AG04449 (cell line): ENCODE results near the gene HMCN2.
"Not testable (repeated sequence)": the region's sequence is repeated elsewhere in the genome, so short reads cannot be mapped to it uniquely, and the experiment has no call there.

Experiments
- CTCF ChIA-PET: fragments of 350-600 bp; formaldehyde crosslinking; extraction: SDS; loops from one replicate; lab custom pipeline; 2021; ENCODE audit warnings: antibody characterized with exemption; lab: Yijun Ruan, JAX
- POLR2A ChIA-PET: fragments of 400-600, 350-600 bp; formaldehyde crosslinking; extraction: SDS; loops from one replicate; lab custom pipeline; 2020; ENCODE audit warnings: antibody characterized with exemption, inconsistent platforms; lab: Yijun Ruan, JAX
- DNase-seq: peaks from one replicate; pipeline ENCODE4 v3.0.0-alpha.2; 2010; ENCODE audit warnings: low read depth, low spot score
- H3K4me3 ChIP-seq: 2 replicates; pipeline ENCODE4 v1.5.1; 2011; ENCODE audit warnings: low read depth, mild to moderate bottlenecking, control low read depth, low read length
- TF ChIP-seq, protein P1 (sequence below): IDR thresholded peaks from one replicate; pipeline ENCODE4 v1.5.1; 2011; ENCODE audit warnings: mild to moderate bottlenecking, moderate library complexity, low read length, control low read depth, inconsistent platforms; ENCODE audit not compliant: insufficient read depth; ENCODE audit errors: missing control alignments

The HMCN2 gene

DNA sequence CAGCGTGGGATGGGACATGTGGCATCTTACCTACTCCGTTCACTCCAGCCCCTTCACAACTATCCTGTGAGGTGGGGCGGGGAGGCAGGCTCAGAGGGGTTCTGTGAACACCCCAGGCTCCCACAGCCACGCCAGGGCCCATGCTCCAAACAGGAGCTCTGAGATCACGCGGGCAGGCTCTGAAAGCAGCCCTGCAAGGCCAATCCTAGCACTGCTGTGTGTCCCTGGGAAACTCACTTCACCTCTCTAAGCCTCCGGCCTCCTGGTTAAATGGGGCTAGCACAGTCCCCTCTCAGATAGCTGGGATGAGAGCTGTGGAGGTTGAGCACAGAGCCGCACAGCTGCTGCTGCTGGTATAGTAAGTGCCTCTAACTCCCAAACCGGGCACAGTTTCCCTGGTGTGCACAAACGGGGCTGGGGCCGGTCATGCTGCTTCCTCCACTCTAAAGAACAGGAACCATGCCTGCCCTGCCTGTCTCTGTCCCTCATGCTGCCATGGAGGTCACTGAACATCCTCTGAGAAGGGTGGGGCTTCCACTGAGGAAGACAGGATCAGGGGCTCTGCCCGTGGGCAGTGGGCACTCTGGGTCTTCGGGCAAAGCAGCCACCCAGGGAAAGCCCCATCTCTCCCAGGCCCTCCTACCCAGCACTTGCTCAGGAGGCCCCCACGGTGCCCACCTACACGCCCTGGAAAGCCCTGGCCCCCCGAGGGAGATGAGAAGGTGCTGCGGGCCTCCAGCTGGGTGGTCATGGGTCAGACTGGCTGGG lies 166.2 kb downstream of the HMCN2 start:
- POLR2A ChIA-PET = no interaction called here
- no peak overlapping the region for H3K4me3 ChIP-seq
- CTCF ChIA-PET = interaction anchor here (1.2 to 2.7 kb wide), 3 partner anchors 8 to 251 kb away, joined by 3 to 13 read pairs (median 6); no protein-coding TSS in a partner anchor
- no peak for DNase-seq
- TF ChIP-seq, protein P1, sequence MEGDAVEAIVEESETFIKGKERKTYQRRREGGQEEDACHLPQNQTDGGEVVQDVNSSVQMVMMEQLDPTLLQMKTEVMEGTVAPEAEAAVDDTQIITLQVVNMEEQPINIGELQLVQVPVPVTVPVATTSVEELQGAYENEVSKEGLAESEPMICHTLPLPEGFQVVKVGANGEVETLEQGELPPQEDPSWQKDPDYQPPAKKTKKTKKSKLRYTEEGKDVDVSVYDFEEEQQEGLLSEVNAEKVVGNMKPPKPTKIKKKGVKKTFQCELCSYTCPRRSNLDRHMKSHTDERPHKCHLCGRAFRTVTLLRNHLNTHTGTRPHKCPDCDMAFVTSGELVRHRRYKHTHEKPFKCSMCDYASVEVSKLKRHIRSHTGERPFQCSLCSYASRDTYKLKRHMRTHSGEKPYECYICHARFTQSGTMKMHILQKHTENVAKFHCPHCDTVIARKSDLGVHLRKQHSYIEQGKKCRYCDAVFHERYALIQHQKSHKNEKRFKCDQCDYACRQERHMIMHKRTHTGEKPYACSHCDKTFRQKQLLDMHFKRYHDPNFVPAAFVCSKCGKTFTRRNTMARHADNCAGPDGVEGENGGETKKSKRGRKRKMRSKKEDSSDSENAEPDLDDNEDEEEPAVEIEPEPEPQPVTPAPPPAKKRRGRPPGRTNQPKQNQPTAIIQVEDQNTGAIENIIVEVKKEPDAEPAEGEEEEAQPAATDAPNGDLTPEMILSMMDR = no peak

DNA sequence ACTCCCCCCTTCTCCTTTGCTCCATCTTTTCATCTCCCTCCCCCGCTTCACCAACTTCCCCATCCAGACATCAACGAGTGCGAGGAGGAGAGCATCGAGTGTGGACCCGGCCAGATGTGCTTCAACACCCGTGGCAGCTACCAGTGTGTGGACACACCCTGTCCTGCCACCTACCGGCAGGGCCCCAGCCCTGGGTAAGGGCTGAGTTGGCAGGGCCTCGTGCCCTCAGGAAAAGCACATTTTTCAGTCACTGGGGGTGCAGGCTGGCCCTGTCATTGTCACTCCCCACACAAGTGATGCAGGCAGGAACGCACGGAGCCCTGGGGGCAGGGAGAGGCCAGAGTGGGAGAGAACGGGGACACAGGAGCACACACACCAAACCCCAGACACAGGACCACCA lies 166.8 kb downstream of the HMCN2 start:
- ChIA-PET POLR2A (no interaction called here), CTCF (interaction anchor here (1.2 to 2.7 kb wide), 2 partner anchors 10 to 250 kb away, joined by 3 to 13 read pairs; no protein-coding TSS in a partner anchor)
- H3K4me3 ChIP-seq = no peak overlapping the region
- no peak for DNase-seq
- TF ChIP-seq, protein P1 = no peak

DNA sequence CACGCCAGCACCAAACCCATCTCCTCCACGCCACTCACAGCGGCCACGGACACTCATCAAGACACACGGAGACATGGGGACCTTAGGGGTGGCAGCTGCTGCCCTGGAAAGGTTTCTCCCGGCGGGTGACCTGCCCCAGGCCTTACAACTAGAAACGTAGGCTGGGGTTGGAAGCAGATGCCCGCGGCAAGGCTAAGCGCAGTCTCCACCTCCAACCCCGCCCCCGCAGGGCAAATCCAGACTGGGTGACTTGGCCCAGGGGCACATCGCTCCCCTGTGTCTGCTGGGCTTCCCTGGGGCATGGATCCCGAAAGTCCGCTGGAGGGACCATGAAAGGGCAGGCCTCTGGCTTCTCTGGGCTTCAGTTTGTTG lies 167.2 kb downstream of the HMCN2 start:
- peak overlapping the region; percentile 36 for H3K4me3 ChIP-seq
- ChIA-PET CTCF (interaction anchor here (0.8 to 2.7 kb wide), 5 partner anchors 11 to 39 kb away, joined by 3 to 13 read pairs (median 4); no protein-coding TSS in a partner anchor), POLR2A (no interaction called here)
- TF ChIP-seq, protein P1 = no peak
- DNase-seq = no peak

DNA sequence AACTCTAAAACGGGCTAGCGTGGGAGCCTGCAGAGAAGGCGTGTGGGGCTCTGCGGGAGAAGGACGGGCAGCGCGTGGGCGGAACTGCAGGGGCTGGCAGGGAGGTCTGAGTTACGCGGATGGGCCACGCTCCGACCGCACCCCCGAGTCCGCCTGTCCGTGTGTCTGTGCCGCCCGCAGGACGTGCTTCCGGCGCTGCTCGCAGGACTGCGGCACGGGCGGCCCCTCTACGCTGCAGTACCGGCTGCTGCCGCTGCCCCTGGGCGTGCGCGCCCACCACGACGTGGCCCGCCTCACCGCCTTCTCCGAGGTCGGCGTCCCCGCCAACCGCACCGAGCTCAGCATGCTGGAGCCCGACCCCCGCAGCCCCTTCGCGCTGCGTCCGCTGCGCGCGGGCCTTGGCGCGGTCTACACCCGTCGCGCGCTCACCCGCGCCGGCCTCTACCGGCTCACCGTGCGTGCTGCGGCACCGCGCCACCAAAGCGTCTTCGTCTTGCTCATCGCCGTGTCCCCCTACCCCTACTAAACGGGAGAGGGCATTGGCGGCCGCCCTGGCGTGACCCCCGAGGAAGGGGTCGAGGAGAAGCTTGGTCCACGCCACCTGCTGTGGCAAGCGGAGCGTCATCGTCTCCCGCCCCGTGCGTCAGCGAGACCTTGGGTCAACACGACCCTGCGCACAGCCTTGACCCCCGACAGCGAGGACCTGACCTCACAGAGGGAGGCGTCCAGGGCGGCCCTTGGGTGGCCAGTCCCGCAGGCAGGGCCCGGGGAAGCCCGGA lies 167.8 kb downstream of the HMCN2 start:
- no peak for DNase-seq
- TF ChIP-seq, protein P1 = peak; percentile 78
- peak overlapping the region; percentile 41 for H3K4me3 ChIP-seq
- CTCF ChIA-PET = interaction anchor here (0.8 to 2.7 kb wide), 6 partner anchors 10 to 40 kb away, joined by 3 to 13 read pairs (median 4); no protein-coding TSS in a partner anchor
- POLR2A ChIA-PET = no interaction called here

DNA sequence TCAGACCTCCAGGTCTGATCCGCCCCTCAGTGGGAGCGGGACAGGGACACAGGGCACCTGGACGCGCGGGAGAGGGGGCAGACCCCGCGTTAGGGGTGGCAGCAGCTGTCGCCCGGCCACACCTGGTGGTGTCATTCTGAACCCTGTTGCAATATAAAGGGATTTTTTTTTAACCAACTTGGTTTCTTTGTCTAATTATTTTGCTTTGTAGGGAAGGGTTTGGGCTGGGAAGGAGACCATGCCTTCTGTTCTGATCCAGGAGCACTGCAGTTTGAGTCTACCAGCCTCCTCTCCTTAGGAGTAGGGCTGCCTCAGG lies 168.3 kb downstream of the HMCN2 start:
- CTCF ChIA-PET = interaction anchor here (0.8 to 2.7 kb wide), 6 partner anchors 9 to 41 kb away, joined by 3 to 13 read pairs (median 4); no protein-coding TSS in a partner anchor
- DNase-seq = no peak
- H3K4me3 ChIP-seq = no peak overlapping the region
- TF ChIP-seq, protein P1 = no peak
- POLR2A ChIA-PET = no interaction called here

DNA sequence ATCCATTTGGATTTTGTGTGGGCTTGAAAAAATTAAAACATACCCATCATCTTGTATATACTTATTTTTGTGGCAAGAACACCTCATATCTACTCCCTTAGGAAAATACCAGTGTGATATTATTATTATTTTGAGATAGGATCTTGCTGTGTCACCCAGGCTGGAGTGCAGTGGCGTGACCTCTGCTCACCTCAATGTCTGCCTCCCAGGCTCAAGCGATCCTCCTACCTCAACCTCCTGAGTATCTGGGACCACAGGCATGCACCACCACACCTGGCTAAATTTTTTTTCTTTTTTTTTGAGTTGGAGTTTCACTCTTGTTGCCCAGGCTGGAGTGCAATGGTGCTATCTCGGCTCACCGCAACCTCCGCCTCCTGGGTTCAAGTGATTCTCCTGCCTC lies 169.1 kb downstream of the HMCN2 start:
- CTCF ChIA-PET = interaction anchor here (1.8 kb wide), 1 partner anchor 11 kb away, joined by 4 read pairs; no protein-coding TSS in a partner anchor
- POLR2A ChIA-PET, DNase-seq, H3K4me3 ChIP-seq: not testable (repeated sequence)
